Measurements from ENCODE around the gene NFKB1. TPM values are rescaled to one million over a fixed set of nuclear protein-coding genes. Genes with fewer than 3 reads are reported as not detected.
"Not testable (repeated sequence)": the region's sequence is repeated elsewhere in the genome, so short reads cannot be mapped to it uniquely, and the experiment has no call there.

NFKB1 gene
- total RNA-seq, 1 donor from 2014 or later, result 43.9 TPM

- no peak for DNase-seq (ENCODE audit: extremely low read depth, low read depth, low spot score)
Measured at GRCh38 chr4:102560571-102561341, 59.6 kb downstream of the NFKB1 start.

- DNase-seq (ENCODE audit: extremely low read depth, low read depth, low spot score), result no peak
Measured at GRCh38 chr4:102563000-102563399, 61.8 kb downstream of the NFKB1 start.

- DNase-seq (ENCODE audit: extremely low read depth, low read depth, low spot score), result no peak
Measured at GRCh38 chr4:102564399-102565059, 63.4 kb downstream of the NFKB1 start.

- DNase-seq (ENCODE audit: extremely low read depth, low read depth, low spot score), result no peak
Measured at GRCh38 chr4:102565696-102566095, 64.5 kb downstream of the NFKB1 start.

GRCh38 chr4:102566426-102566825 is 65.3 kb downstream of the NFKB1 start:
- no peak for DNase-seq (ENCODE audit: extremely low read depth, low read depth, low spot score)

- no peak for DNase-seq (ENCODE audit: extremely low read depth, low read depth, low spot score)
Measured at GRCh38 chr4:102567427-102567826, 66.3 kb downstream of the NFKB1 start.

GRCh38 chr4:102569200-102569599 is 68.0 kb downstream of the NFKB1 start:
- DNase-seq (ENCODE audit: extremely low read depth, low read depth, low spot score), result no peak

- not testable (repeated sequence) for DNase-seq (ENCODE audit: extremely low read depth, low read depth, low spot score)
Measured at GRCh38 chr4:102570211-102570610, 69.1 kb downstream of the NFKB1 start.

- DNase-seq (ENCODE audit: extremely low read depth, low read depth, low spot score), result no peak
Measured at GRCh38 chr4:102572452-102572851, 71.3 kb downstream of the NFKB1 start.

GRCh38 chr4:102574317-102574716 is 73.2 kb downstream of the NFKB1 start:
- DNase-seq (ENCODE audit: extremely low read depth, low read depth, low spot score), result no peak

GRCh38 chr4:102575369-102576129 is 74.4 kb downstream of the NFKB1 start:
- no peak for DNase-seq (ENCODE audit: extremely low read depth, low read depth, low spot score)

- no peak for DNase-seq (ENCODE audit: extremely low read depth, low read depth, low spot score)
Measured at GRCh38 chr4:102578270-102578669, 77.1 kb downstream of the NFKB1 start.

- DNase-seq (ENCODE audit: extremely low read depth, low read depth, low spot score), result no peak
Measured at GRCh38 chr4:102578819-102579218, 77.7 kb downstream of the NFKB1 start.

GRCh38 chr4:102579794-102580462 is 78.8 kb downstream of the NFKB1 start:
- no peak for DNase-seq (ENCODE audit: extremely low read depth, low read depth, low spot score)

GRCh38 chr4:102580463-102580842 is 79.3 kb downstream of the NFKB1 start:
- no peak for DNase-seq (ENCODE audit: extremely low read depth, low read depth, low spot score)

GRCh38 chr4:102584091-102584490 is 82.9 kb downstream of the NFKB1 start:
- no peak for DNase-seq (ENCODE audit: extremely low read depth, low read depth, low spot score)

- no peak for DNase-seq (ENCODE audit: extremely low read depth, low read depth, low spot score)
Measured at GRCh38 chr4:102585329-102585728, 84.2 kb downstream of the NFKB1 start.

- no peak for DNase-seq (ENCODE audit: extremely low read depth, low read depth, low spot score)
Measured at GRCh38 chr4:102586002-102586643, 85.0 kb downstream of the NFKB1 start.

- DNase-seq (ENCODE audit: extremely low read depth, low read depth, low spot score), result no peak
Measured at GRCh38 chr4:102586644-102587021, 85.5 kb downstream of the NFKB1 start.

GRCh38 chr4:102589743-102590142 is 88.6 kb downstream of the NFKB1 start:
- no peak for DNase-seq (ENCODE audit: extremely low read depth, low read depth, low spot score)

GRCh38 chr4:102592256-102592655 is 91.1 kb downstream of the NFKB1 start:
- no peak for DNase-seq (ENCODE audit: extremely low read depth, low read depth, low spot score)

All from glomerular endothelial cell (primary cell).